Neural crest cell (in vitro differentiated cells): ENCODE data around the gene KIAA2012. TPM values are rescaled to one million over a fixed set of nuclear protein-coding genes. Genes with fewer than 3 reads are reported as not detected.

Source experiments
- DNase-seq: peaks from one replicate; pipeline ENCODE4 v3.0.0; 2021; ENCODE audit warnings: low read depth, mixed read lengths, low spot score
- H3K27ac Mint-ChIP-seq: one replicate; pipeline ENCODE4 v1.8.0; 2021; ENCODE audit warnings: mild to moderate bottlenecking, mixed read lengths; ENCODE audit not compliant: unreplicated experiment
- H3K27me3 Mint-ChIP-seq: 2 replicates; pipeline ENCODE4 v1.8.0; 2021; ENCODE audit warnings: low read depth, mild to moderate bottlenecking, mixed read lengths
- H3K36me3 Mint-ChIP-seq: 2 replicates; pipeline ENCODE4 v1.8.0; 2021; ENCODE audit warnings: low read depth, mild to moderate bottlenecking, mixed read lengths
- H3K4me1 Mint-ChIP-seq: 2 replicates; pipeline ENCODE4 v1.8.0; 2021; ENCODE audit warnings: mixed read lengths
- H3K4me3 Mint-ChIP-seq: one replicate; pipeline ENCODE4 v1.8.0; 2021; ENCODE audit warnings: mild to moderate bottlenecking, mixed read lengths
- H3K9me3 Mint-ChIP-seq: 2 replicates; pipeline ENCODE4 v1.8.0; 2021; ENCODE audit warnings: mixed read lengths
- total RNA-seq: library from RNA; stranded (reverse); gene quantifications from 2 replicates; pipeline ENCODE4 v1.2.1, GENCODE V29; 2021
- TF ChIP-seq, protein P1 (sequence below): fragments of 200-600 bp; sonication (generic); conservative IDR thresholded peaks from 2 replicates; pipeline ENCODE4 v1.5.0; 2021; ENCODE audit warnings: antibody characterized with exemption, mild to moderate bottlenecking

KIAA2012 gene
- total RNA-seq, 1 donor from 2014 or later, result 0.07 TPM

DNA sequence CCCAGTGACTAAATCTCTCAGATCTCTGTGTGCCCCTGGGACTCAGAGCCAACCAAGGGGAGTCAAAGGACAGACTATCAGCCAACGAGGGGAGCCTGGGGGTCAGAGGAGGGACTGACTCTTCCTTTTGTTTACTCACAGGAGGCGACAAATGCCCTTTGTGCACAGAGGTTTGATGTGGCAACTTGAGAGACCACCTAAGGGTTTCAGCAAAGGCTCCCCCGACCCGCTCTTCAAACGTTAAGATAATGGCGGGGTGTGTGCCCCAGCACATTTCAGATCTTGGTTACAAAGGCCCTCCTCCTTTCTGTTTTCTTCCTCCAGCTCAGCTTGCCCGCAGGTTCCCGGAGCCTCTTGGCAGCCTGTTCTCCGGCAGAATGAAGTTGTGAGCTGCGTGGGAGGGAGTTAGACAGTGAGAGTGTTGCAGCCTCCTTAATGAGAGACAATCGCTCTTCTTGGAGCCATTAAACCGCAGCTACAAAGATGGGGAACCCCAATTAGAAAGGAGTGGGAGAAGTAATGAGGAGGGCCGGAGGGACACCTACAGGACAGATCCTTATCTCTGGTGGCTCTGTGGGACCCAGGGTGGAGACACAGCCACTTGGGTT lies 76.2 kb downstream of the KIAA2012 start:
- Mint-ChIP-seq H3K4me3 (peak overlapping the region; percentile 62), H3K27ac (peak overlapping the region; percentile 83), H3K4me1 (peaks cover 66% of the 10 kb centered on the region)

DNA sequence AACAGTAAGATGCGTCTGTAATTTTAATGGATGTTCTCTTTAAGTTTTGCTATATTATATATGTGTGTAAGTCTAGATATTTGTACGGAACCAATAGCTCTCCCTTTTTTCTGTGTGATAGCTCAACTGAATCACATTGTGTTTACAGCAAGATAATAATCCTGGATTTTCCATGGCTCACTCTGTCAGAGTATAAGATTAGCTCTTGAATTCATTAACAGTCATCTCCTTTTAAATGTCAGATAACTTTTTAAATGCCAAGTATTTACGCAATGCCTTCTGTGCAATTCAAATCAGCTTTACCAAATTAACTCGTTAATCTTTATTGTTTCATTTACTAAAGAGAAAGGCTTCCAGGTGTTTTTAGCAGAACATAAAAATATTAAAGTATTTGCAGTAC lies 76.9 kb downstream of the KIAA2012 start:
- Mint-ChIP-seq H3K27ac (no peak overlapping the region), H3K4me1 (peaks cover 65% of the 10 kb centered on the region), H3K27me3 (peaks cover 3% of the 10 kb centered on the region), H3K36me3 (no peaks in the 10 kb centered on the region), H3K4me3 (no peak overlapping the region), H3K9me3 (no peaks in the 10 kb centered on the region)
- TF ChIP-seq, protein P1, sequence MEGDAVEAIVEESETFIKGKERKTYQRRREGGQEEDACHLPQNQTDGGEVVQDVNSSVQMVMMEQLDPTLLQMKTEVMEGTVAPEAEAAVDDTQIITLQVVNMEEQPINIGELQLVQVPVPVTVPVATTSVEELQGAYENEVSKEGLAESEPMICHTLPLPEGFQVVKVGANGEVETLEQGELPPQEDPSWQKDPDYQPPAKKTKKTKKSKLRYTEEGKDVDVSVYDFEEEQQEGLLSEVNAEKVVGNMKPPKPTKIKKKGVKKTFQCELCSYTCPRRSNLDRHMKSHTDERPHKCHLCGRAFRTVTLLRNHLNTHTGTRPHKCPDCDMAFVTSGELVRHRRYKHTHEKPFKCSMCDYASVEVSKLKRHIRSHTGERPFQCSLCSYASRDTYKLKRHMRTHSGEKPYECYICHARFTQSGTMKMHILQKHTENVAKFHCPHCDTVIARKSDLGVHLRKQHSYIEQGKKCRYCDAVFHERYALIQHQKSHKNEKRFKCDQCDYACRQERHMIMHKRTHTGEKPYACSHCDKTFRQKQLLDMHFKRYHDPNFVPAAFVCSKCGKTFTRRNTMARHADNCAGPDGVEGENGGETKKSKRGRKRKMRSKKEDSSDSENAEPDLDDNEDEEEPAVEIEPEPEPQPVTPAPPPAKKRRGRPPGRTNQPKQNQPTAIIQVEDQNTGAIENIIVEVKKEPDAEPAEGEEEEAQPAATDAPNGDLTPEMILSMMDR, result no peak
- DNase-seq, result no peak

More for the DNA sequence above, 76.2 kb downstream of the KIAA2012 start:
- Mint-ChIP-seq H3K9me3 (no peaks in the 10 kb centered on the region), H3K36me3 (no peaks in the 10 kb centered on the region), H3K27me3 (peaks cover 3% of the 10 kb centered on the region)
- TF ChIP-seq, protein P1, result no peak
- peak; percentile 41 for DNase-seq

DNA sequence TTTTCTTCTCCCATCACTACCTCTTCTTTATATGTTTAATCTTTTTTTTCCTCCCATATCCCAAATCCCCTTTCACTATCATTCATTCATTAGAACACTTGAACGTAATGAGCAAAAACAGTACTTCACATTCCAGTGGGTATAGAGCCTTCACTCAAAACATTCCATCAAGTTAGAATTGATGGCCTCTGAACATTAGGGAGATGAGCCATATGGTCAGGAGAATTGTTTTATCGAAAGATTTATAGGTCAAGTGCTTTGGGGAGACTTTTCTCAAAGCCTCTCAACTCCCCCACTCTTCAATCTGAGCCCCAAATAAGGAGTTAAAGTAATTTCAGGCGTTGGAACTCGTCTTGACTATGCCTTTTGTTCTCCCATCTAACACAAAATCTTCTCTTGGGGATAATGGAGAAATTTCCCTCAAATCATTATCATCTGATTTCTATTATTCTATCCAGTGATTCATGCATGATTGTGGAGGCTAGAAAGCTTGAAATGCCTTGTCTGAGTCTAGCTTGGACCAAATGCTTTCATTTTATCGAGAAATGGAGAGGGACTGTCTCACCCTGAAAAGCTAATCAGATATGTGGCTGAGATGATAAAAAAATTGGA lies 79.2 kb downstream of the KIAA2012 start:
- Mint-ChIP-seq H3K9me3 (no peaks in the 10 kb centered on the region), H3K4me3 (no peak overlapping the region), H3K27ac (no peak overlapping the region), H3K4me1 (peaks cover 55% of the 10 kb centered on the region), H3K36me3 (no peaks in the 10 kb centered on the region), H3K27me3 (peaks cover 3% of the 10 kb centered on the region)
- no peak for DNase-seq
- TF ChIP-seq, protein P1, result no peak

DNA sequence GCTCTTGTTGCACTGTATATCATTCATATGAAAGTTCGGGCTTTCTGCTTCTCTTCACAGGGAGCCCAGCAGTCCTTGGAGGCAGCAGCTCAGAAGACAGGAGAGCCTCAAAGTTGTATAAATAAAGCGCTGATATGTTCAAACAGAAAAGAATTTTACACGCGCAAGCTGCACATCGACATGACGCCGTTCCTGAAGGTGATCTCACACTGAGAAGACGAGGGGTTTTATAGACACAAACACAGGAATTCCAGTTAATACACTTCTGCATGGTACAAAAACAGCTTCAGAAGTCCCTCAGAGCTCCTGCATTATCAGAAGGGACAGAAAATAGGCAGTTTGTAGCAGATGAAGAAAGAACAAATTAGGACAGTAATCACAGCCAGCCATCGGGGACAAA lies 81.6 kb downstream of the KIAA2012 start:
- DNase-seq, result no peak
- H3K27ac Mint-ChIP-seq, result no peak overlapping the region
- peaks cover 3% of the 10 kb centered on the region for H3K27me3 Mint-ChIP-seq
- H3K36me3 Mint-ChIP-seq, result no peaks in the 10 kb centered on the region
- no peak overlapping the region for H3K4me3 Mint-ChIP-seq
- no peaks in the 10 kb centered on the region for H3K9me3 Mint-ChIP-seq
- peaks cover 31% of the 10 kb centered on the region for H3K4me1 Mint-ChIP-seq
- TF ChIP-seq, protein P1, result no peak

DNA sequence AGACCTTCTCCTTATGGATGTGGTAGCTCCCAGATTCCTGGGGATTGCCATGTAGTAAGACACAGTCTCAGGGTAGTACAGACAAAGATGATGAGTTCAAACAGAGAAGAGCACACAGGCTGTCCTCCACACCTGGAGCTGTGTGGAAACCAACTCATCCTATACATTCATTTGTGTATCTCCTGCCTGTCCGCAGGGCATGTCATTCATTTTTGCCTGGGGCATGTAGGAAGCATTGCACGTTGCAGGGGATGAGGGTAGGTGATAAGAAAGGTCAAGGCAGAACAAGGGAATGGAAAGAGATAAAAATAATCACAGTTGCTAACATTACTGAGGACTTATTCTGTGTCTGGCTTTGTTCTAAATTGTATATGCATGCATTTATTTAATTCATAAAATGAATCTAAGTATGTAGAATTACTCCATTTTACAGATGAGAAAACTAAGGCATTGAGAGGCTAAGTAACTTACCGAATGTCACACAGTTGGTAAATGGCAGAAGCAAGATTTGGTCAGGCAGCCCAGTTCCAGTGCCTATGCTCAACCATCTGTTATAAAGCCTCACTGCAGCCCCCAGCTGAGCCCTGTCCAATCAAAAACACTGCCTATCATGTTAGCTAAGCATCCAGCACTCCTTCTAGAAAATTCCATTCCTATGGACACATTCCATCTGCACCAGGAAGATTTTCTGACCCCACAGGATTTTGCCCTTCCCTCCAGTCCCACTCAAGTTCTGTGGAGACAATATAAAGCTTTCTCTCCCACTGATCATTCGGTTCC lies 84.3 kb downstream of the KIAA2012 start:
- Mint-ChIP-seq H3K9me3 (no peaks in the 10 kb centered on the region), H3K4me3 (no peak overlapping the region), H3K36me3 (no peaks in the 10 kb centered on the region), H3K27ac (no peak overlapping the region), H3K4me1 (peaks cover 17% of the 10 kb centered on the region), H3K27me3 (no peaks in the 10 kb centered on the region)
- no peak for DNase-seq
- TF ChIP-seq, protein P1, result no peak
